OCI-LY3 (cell line): ENCODE results near the gene THEM5.
"Not testable (repeated sequence)": the region's sequence is repeated elsewhere in the genome, so short reads cannot be mapped to it uniquely, and the experiment has no call there.

ENCODE experiments used
- EZH2phosphoT487 ChIP-seq: fragments of 200-600 bp; shearing (Covaris generic); IDR thresholded peaks from 2 replicates; pipeline ENCODE4 v1.6.1; 2018; ENCODE audit warnings: antibody characterized with exemption, mixed run types, low read depth
- TF ChIP-seq, protein P1 (sequence below): fragments of 200-600, 300-600 bp; sonication (generic); IDR thresholded peaks from 2 replicates; pipeline ENCODE4 v1.5.1; 2014; ENCODE audit warnings: antibody characterized with exemption, low read length, low read depth

DNA sequence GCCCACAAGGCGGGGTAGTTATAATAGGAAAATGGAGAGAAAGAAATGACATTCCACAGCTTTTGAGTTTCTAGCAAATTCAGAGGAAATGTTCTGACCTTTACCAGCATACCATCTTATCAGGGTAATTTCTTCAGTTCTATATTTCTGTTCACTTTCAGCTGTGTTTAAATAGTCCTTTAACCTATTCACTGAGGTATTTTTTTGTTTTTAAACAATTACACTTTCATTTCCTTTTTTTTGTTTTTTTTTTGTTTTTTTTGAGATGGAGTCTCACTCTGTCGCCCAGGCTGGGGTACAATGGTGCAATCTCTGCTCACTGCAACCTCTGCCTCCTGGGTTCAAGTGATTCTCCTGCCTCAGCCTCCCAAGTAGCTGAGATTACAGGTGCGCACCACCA, 30.9 kb upstream of the THEM5 start:
- TF ChIP-seq, protein P1, sequence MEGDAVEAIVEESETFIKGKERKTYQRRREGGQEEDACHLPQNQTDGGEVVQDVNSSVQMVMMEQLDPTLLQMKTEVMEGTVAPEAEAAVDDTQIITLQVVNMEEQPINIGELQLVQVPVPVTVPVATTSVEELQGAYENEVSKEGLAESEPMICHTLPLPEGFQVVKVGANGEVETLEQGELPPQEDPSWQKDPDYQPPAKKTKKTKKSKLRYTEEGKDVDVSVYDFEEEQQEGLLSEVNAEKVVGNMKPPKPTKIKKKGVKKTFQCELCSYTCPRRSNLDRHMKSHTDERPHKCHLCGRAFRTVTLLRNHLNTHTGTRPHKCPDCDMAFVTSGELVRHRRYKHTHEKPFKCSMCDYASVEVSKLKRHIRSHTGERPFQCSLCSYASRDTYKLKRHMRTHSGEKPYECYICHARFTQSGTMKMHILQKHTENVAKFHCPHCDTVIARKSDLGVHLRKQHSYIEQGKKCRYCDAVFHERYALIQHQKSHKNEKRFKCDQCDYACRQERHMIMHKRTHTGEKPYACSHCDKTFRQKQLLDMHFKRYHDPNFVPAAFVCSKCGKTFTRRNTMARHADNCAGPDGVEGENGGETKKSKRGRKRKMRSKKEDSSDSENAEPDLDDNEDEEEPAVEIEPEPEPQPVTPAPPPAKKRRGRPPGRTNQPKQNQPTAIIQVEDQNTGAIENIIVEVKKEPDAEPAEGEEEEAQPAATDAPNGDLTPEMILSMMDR = not testable (repeated sequence)
- TF ChIP-seq EZH2phosphoT487 = not testable (repeated sequence)
